SK-N-MC (cell line): Measurements from ENCODE around the gene SEMA5A.

Experiments used
- EZH2 ChIP-seq: fragments of 200-600 bp; sonication (generic); IDR thresholded peaks from one replicate; pipeline ENCODE4 v1.6.1; 2017; ENCODE audit warnings: antibody characterized with exemption
- FOXP2 ChIP-seq: optimal IDR thresholded peaks from 2 replicates; pipeline ENCODE3; 2011; ENCODE audit warnings: mild to moderate bottlenecking, moderate library complexity; ENCODE audit not compliant: insufficient read depth; ENCODE audit errors: extremely low read length, control extremely low read depth
- POLR2AphosphoS5 ChIP-seq: IDR thresholded peaks from 2 replicates; pipeline ENCODE4 v1.6.1; 2012; ENCODE audit warnings: mild to moderate bottlenecking, low read depth, low read length, borderline replicate concordance

DNA sequence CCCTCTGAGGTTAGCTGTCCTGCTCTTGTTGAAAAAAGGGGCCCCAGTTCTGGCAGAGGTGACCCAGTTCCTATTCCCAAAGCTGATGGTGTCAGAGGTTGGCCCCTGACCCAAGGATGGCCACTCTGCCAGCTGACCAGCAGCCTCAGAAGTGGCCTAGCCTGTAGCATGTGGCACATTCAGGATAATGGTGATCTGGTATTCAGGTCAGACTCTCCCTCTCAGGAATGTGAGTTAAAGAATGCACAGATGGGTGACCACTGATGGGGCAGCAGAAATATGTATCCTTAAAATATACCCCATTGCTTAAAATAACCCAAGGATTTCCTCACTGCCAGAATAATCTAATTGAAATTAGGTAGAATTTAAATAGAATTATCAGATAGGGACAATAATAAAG, 369.2 kb downstream of the SEMA5A start:
- TF ChIP-seq EZH2 (no peak), POLR2AphosphoS5 (no peak), FOXP2 (no peak)
